ENCODE measurements around the gene PET100.

PET100 gene

GRCh38 chr19:7612282-7613274 is 17.0 kb upstream of the PET100 start:
- DNase-seq: no peak

DNA sequence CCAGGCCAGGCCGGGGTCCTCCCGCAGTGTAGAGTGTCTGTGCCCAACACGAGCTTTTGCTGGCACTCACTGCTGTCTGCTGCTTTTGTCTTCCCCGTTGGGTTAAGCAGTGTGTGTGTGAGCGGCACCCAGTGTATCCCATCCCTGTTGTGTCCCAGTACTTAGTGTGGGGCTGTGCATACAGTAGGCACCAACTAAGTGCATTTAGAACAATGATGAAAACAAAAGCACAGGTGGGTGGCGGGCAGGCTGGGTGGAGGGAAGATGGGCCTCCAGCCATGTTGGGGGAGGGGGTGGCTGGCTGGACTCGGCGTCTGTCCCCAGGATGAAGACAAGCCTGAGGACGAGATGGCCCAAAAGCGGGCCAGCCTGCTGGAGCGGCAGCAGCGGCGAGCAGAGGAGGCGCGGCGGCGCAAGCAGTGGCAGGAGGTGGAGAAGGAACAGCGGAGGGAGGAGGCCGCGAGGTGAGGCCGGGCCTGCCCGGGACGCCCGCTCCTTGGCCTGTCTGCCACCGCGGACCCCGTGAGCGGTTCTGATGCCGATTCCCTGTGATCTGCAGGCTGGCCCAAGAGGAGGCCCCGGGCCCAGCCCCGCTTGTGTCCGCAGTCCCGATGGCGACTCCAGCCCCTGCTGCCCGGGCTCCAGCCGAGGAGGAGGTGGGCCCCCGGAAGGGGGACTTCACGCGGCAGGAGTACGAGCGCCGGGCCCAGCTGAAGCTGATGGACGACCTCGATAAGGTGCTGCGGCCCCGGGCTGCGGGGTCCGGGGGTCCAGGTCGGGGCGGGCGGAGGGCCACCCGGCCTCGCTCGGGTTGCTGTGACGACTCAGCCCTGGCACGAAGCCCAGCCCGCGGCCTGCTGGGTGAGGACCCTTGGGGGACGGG is 14.5 kb upstream of the PET100 start:
- DNase-seq: no peak

DNA sequence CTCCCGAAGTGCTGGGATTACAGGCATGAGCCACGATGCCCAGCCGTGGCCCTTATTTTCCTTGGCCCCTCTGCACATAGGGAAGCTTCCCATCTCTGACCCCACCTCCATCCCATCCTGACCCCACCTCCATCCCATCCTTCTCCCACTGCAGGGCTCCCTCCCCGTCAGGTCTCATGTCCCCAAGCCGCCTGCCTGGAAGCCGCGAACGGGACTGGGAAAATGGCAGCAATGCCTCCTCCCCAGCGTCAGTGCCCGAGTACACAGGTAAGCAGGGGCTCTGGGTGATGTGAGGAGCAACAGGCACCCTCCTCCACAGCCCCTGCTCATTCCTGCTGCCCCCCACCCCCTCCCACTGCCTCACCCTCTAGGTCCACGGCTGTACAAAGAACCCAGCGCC is 12.4 kb upstream of the PET100 start:
- DNase-seq: no peak

DNA sequence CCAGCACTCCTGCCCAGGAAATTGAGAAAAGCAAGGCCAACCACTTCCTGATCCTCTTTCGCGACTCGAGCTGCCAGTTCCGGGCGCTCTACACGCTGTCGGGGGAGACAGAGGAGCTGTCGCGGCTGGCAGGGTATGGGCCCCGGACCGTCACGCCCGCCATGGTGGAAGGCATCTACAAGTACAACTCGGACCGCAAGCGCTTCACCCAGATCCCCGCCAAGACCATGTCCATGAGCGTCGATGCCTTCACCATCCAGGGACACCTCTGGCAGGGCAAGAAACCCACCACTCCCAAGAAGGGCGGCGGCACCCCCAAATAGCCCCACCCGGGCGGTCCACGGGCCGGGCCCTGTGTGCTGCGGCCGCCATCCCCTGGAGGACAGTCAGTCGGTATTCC is 11.9 kb upstream of the PET100 start:
- no peak for DNase-seq

DNA sequence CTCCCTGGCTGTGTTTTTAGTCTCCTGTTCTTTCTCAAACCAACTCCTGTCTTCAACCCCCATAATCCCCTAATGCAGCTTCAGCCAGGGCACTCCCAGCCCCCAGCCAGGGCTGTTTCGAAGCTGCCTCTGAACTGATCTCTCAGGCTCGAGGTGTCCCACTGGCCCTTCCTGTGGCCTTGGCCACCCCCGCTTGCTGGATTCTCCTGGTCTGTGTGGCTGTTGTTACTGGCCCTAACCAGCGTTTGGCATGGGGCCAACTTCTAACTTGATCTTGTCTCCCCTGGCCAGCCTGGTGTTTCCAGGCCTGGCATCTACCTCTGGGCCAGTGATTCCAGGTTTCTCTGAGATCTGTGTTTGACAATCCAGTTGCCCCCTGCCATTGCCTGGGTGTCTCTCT is 11.2 kb upstream of the PET100 start:
- DNase-seq: no peak

- no peak for DNase-seq
Measured at GRCh38 chr19:7618771-7619510, 10.7 kb upstream of the PET100 start.

DNA sequence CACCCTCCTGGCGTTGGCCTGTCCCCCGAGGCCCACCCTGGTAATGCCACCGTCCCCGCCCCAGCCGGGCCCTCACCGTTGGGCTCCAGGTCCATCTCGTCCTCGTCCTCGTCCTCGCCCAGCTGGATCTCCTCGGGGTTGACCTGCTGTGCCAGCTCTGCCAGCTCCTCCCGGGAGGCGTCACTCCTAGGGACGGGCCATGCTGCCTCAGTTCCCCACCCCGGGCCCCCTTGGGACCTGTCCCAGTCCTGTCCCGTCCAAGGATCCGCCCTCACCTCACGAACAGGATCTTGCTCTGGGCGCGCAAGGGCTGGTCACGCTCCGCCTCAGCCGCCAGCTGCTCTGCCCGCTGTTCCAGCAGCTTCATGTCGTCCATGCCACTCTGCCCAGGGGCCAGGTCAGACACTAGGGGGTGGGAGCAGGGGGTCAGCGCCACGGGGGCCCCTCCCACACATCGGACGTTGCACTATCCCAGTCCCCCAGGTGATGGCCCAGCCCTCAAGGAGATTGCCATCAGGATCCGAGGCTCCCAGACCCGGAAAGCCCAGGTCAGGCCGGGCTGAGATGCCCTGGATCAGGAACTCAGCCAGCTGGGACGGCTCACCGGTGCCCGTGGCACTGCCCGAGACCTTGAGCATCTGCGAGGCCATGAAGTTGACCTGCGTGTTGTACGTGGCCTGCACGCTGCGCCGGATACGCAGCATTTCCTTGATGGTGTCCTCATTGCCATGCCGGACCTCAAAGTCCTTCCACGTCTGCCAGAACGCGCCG is 9.7 kb upstream of the PET100 start:
- DNase-seq: no peak

- no peak for DNase-seq
Measured at GRCh38 chr19:7620442-7621412, 8.9 kb upstream of the PET100 start.

- DNase-seq: peak; percentile 45
Measured at GRCh38 chr19:7622933-7623685, 6.5 kb upstream of the PET100 start.

DNA sequence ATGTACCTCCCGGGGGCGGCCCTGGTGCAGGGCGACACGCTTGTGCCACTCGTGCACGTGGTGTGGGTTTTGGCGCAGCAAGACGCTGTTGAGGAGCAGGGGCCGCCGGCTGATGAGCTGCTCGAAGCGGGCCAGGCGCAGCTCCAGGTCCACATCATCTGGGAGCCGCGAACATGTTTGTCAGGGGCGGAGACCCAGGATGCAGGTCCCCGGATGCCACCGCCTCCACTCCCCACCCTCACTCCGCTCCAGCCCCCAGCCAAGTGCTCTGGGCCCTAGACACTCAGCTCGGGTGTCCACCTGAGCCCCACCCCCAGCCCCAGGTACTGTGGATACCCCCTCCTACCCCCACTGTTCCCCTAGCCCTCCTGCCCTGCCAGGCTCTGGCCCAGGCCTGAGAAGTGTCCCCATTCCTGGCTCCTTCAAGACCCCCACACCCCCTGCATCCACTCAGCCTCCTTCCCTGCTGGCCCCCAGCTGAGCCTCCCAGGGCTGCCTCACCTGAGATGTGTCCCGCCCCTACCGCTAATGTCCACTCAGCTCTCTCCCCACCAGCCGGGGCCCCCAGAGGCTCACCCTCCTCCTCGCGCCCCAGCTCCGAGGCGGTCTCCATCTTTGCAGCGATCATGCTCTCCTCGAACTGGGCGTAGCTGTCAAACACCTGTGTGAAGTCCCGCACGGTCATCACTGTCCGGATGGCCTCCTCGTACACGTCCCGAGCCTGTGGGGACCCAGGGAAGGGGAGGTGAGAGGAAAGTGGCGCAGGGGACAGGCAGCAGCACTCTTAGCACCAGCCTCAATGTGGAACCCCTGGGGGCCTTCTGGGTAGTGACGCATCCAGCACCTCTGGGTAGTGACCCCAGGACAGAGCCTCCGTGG is 5.6 kb upstream of the PET100 start:
- DNase-seq: no peak

DNA sequence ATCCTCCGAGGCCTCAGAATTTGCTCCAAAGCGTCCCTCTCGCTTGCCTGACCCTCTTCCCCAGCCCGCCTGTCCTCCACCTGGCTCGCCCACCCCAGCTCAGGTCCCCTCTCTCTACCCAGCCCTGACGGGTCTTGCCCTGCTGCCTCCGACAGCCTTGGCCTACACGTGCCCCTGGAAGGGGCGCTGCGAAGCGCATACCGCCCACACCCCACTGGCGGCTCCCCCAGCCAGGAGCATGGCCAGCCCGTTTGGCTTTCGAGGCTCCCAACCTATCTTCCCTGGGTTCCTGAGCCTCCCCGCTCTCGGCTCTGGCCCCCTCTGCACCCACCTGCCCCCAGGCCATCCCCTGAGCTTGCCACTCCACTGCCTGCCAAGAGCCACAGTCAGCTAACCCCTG is 4.8 kb upstream of the PET100 start:
- DNase-seq: no peak

DNA sequence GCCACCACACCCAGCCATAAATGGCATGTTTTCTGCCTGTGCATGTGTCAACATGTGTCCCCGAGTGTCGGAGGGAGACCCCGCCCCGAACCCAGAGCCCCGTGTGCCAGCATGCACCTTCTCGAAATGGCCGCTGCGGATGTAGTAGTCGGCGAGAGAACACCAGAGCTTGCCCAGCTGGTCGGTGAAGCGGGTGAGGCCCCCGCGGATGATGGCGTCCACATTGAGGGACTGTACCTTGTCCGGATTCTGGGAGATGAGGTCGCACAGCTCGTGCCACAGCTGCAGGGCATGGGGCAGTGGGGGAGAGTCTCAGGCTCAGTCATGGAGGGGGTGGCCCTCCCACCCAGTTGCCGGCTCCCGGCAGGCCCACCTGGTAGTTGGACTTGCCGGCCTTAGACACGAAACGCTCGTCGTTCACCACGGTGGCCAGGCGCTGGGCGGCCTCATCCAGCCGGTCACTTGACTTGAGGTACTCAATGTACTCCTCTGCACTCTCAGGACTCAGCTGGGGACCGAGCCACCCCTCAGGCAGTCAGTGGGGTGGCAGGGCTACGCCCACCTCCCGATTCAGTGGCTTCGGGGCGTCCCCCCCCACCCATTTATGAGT is 3.7 kb upstream of the PET100 start:
- no peak for DNase-seq

- DNase-seq: no peak
Measured at GRCh38 chr19:7627166-7627565, 2.4 kb upstream of the PET100 start.

- DNase-seq: no peak
Measured at GRCh38 chr19:7628589-7629311, 843 bp upstream of the PET100 start.

DNA sequence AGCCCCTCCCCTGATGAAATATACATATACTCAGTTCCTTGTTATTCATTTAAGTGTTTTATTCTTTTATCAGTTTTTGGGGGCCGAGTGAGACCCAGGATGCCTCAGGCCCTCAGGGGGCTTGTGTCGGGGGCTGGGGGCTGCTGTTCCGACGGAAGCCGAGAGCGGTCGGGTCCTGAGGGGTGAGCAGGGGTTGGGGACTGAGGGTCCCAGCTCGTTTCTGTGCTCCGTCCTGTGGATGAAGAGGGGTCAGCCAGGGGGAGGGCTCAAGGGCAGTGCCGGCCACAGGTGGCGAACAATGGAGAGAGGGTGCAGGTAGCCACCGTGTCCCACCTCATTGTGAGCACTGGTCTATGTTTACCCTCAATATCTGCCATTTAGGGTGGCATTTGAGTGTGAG is 2.0 kb downstream of the PET100 start:
- DNase-seq: no peak

DNA sequence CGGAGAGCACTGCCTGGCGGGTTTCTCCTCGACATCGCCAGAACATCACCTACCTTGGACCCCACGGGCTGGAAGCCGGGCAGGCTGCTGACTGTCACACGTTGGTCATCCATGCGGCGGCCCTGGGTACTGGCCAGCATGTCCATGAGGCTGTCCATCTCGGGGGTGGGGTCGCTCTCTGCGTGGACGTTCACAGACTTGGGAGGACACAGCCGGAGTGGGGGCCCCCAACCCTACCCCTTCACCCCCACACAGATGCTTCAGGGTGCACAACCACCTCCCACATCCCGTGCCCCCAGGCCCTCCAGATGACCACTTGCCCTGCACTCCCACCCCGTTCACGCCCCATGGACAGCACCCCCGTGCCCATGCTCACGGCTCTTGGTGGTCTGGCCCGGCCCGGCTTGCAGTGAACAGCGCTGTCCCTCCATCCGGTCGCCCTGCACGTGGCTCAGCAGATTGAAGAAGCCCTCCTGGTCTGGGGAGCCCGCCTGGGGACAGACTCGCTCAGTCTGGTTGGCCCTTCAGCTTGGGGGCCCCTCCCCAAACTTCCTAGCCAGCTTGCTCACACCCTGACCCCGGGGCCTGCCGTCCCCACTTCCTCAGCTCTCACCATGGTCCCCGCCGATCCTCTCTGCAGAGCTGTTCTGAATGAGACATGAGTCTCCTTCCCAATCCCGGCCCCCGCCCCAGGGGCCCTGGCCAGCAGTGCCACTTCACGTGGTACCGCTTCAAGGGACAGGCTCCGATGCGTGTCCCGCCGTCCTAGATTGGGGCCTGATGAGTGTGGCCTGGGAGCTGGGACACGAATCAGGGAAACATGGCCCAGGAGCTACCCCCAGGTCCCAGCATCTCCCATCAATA is 3.0 kb downstream of the PET100 start:
- no peak for DNase-seq

- DNase-seq: no peak
Measured at GRCh38 chr19:7633698-7634097, 4.1 kb downstream of the PET100 start, which contains the start of gene PCP2. Gene PCP2 (minus strand): TSS chr19:7633719. CDS start chr19:7633457, 262 bp downstream.

Data from stimulated activated CD8-positive, alpha-beta memory T cell treated with anti-CD3 and anti-CD28 coated beads, Interleukin-4, amount 100 ng/mL, for 48 hours (primary cell).